ENCODE measurements around the gene ESRRA. TPM values are rescaled to one million over a fixed set of nuclear protein-coding genes. Genes with fewer than 3 reads are reported as not detected.
A peak's percentile ranks its signal among the peaks of the same experiment; 100 is the strongest.

The ESRRA gene
- total and polyA plus RNA-seq, 4 donors: 10.8 to 88.4 (median 73.0) TPM

DNA sequence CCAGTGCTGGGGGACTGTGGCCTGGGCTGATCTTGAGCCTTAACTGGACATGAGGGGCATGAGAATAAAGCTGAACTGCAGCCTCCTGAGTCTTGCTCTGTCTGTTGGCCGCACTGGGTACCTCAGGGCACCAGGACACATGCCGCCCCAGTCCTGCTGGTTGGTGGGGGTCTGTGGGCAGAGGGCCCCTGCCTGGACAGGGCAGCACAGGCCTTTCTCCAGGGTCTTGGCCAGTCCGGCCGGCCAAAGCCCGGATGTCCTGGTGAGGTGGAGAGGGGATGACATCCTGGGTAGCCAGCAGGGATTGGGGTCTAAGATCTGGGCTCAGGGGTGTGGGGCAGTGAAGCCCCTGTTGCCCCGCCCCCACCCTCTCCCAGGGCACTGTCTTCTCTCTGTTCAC lies 52.1 kb downstream of the ESRRA start:
- no peak overlapping the region for H3K9ac ChIP-seq (ENCODE audit: insufficient read depth in 1 of 2, low read length in 2 of 2)
- no peaks in the 10 kb centered on the region for H3K27me3 ChIP-seq (ENCODE audit: control insufficient read depth in 3 of 3, insufficient read depth in 3 of 3, low read length in 2 of 3)
- DNase-seq (no peak), ATAC-seq (ENCODE audit: insufficient read depth, low FRiP score) (no peak)
- no peak overlapping the region for H3K27ac ChIP-seq (ENCODE audit: low read depth in 1 of 2, low read length in 1 of 2)
- TF ChIP-seq, protein P1, sequence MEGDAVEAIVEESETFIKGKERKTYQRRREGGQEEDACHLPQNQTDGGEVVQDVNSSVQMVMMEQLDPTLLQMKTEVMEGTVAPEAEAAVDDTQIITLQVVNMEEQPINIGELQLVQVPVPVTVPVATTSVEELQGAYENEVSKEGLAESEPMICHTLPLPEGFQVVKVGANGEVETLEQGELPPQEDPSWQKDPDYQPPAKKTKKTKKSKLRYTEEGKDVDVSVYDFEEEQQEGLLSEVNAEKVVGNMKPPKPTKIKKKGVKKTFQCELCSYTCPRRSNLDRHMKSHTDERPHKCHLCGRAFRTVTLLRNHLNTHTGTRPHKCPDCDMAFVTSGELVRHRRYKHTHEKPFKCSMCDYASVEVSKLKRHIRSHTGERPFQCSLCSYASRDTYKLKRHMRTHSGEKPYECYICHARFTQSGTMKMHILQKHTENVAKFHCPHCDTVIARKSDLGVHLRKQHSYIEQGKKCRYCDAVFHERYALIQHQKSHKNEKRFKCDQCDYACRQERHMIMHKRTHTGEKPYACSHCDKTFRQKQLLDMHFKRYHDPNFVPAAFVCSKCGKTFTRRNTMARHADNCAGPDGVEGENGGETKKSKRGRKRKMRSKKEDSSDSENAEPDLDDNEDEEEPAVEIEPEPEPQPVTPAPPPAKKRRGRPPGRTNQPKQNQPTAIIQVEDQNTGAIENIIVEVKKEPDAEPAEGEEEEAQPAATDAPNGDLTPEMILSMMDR (IDR thresholded peaks at IDR 0.05; ENCODE audit: control extremely low read depth, extremely low read depth): no peak
- no peak overlapping the region for H3K4me3 ChIP-seq
- no peaks in the 10 kb centered on the region for H3K9me3 ChIP-seq (ENCODE audit: control insufficient read depth in 4 of 4, insufficient read depth in 3 of 4, low read length in 3 of 4)
- WGBS, 2 donors: 96% methylated on average over 6 of the region's 6 CpGs
- H3K36me3 ChIP-seq (ENCODE audit: control insufficient read depth in 4 of 4, insufficient read depth in 4 of 4, low read length in 4 of 4): peaks cover 0 to 22% (median 5%) of the 10 kb centered on the region in 4 donors
- H3K4me1 ChIP-seq (ENCODE audit: control insufficient read depth in 5 of 5, insufficient read depth in 5 of 5, low read length in 5 of 5): peaks cover 0 to 23% (median 19%) of the 10 kb centered on the region in 5 donors

DNA sequence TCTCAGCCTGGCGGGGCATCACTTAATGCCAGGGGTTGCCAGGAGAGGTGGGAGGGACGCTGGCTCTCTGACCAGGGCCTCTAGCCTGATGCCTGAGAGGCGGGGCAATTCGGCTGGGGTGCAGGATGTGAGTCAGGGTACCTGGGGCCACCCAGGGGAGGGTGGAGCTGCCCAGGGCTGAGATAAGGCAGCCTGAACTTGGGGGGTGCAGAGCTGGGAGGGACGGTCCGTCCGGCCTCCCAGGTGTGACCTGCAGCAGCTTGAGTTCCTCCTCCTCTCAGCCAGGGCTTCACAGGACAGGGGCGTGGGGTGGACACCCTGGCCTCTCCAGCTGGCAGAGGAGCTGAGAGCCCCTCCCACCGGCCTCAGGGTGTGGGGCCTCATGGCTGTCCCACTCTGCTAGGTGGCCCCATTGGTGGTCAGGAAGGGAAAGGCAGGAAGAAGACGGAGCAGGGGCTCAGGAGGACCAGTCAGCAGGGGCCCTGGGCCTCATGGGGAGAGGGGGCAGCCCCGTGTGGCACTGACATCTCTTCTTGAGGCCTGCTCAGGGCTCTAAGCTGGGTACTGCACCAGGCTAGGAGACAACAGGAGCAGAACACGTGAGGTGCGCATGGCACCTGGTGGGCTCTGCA lies 52.7 kb downstream of the ESRRA start:
- peaks cover 2 to 27% (median 6%) of the 10 kb centered on the region in 4 donors for H3K36me3 ChIP-seq (ENCODE audit: control insufficient read depth in 4 of 4, insufficient read depth in 4 of 4, low read length in 4 of 4)
- TF ChIP-seq, protein P1 (IDR thresholded peaks at IDR 0.05; ENCODE audit: control extremely low read depth, extremely low read depth): no peak
- WGBS, 2 donors: 63 to 64% methylated on average over 9 to 13 of the region's 13 CpGs
- no peak for DNase-seq
- peaks cover 0 to 23% (median 19%) of the 10 kb centered on the region in 5 donors for H3K4me1 ChIP-seq (ENCODE audit: control insufficient read depth in 5 of 5, insufficient read depth in 5 of 5, low read length in 5 of 5)
- H3K27ac ChIP-seq (ENCODE audit: low read depth in 1 of 2, low read length in 1 of 2): peak overlapping the region; percentile 68 to 84
- no peak overlapping the region for H3K4me3 ChIP-seq
- peak overlapping the region in 1 of 2 donors; percentile 16 for H3K9ac ChIP-seq (ENCODE audit: insufficient read depth in 1 of 2, low read length in 2 of 2)
- ATAC-seq (ENCODE audit: insufficient read depth, low FRiP score): no peak
- no peaks in the 10 kb centered on the region for H3K9me3 ChIP-seq (ENCODE audit: control insufficient read depth in 4 of 4, insufficient read depth in 3 of 4, low read length in 3 of 4)
- H3K27me3 ChIP-seq (ENCODE audit: control insufficient read depth in 3 of 3, insufficient read depth in 3 of 3, low read length in 2 of 3): no peaks in the 10 kb centered on the region

DNA sequence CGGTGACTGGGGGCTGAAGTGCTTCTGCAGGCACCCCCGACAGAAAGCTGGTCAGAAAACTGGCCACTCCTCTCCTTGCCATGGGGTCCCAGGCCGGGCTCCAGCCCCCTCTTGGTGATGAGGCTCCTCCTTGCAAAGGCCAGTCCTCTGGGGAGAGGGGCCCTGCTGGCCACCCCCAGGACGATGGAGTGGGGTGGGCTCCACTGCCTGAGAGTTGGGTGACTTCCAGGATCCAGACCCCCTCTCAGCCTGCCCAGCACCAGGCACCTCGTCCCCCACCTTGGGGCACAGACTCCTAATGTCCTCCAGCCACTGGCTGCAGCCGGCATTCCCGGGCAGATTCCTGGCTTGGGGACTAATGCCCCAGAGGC lies 53.2 kb downstream of the ESRRA start:
- Histone ChIP-seq H3K27ac (ENCODE audit: low read depth in 1 of 2, low read length in 1 of 2) (peak overlapping the region; percentile 68 to 84), H3K36me3 (ENCODE audit: control insufficient read depth in 4 of 4, insufficient read depth in 4 of 4, low read length in 4 of 4) (peaks cover 5 to 32% (median 6%) of the 10 kb centered on the region in 4 donors), H3K4me1 (ENCODE audit: control insufficient read depth in 5 of 5, insufficient read depth in 5 of 5, low read length in 5 of 5) (peaks cover 0 to 23% (median 19%) of the 10 kb centered on the region in 5 donors), H3K9me3 (ENCODE audit: control insufficient read depth in 4 of 4, insufficient read depth in 3 of 4, low read length in 3 of 4) (no peaks in the 10 kb centered on the region), H3K9ac (ENCODE audit: insufficient read depth in 1 of 2, low read length in 2 of 2) (peak overlapping the region; percentile 16 to 80), H3K27me3 (ENCODE audit: control insufficient read depth in 3 of 3, insufficient read depth in 3 of 3, low read length in 2 of 3) (no peaks in the 10 kb centered on the region), H3K4me3 (peak overlapping the region; percentile 86)
- TF ChIP-seq, protein P1 (IDR thresholded peaks at IDR 0.05; ENCODE audit: control extremely low read depth, extremely low read depth): no peak
- DNase-seq (no peak), ATAC-seq (ENCODE audit: insufficient read depth, low FRiP score) (peak; percentile 0)
- WGBS, 2 donors: 22 to 32% methylated on average over 7 of the region's 7 CpGs

Measured in lung (tissue), 12 donors.